MM.1S (cell line): ENCODE data around the gene FAM228B.

Experiments used
- DNase-seq: peaks from one replicate; pipeline ENCODE4 v3.0.0-alpha.2; 2015
- H2AFZ ChIP-seq: fragments of 300-600 bp; sonication (generic); 2 replicates; pipeline ENCODE4 v1.6.0; 2016; ENCODE audit warnings: antibody characterized with exemption, low read length
- H3F3A ChIP-seq: fragments of 300-600 bp; sonication (generic); 2 replicates; pipeline ENCODE4 v1.6.1; 2016; ENCODE audit warnings: mild to moderate bottlenecking, antibody characterized with exemption, low read length, moderate library complexity, mixed read lengths; ENCODE audit not compliant: insufficient read depth
- H3K27ac ChIP-seq: fragments of 300-600 bp; sonication (generic); 2 replicates; pipeline ENCODE4 v1.5.1; 2016; ENCODE audit warnings: mild to moderate bottlenecking, low read length
- H3K27me3 ChIP-seq: fragments of 300-600 bp; sonication (generic); replicated peaks from 2 replicates; pipeline ENCODE4 v1.6.0; 2016; ENCODE audit warnings: low read length; ENCODE audit not compliant: insufficient read depth
- H3K36me3 ChIP-seq: fragments of 300-600 bp; sonication (generic); replicated peaks from 2 replicates; pipeline ENCODE4 v1.6.1; 2016; ENCODE audit warnings: mild to moderate bottlenecking, low read length, mixed read lengths; ENCODE audit not compliant: insufficient read depth
- H3K4me1 ChIP-seq: fragments of 300-600 bp; sonication (generic); 2 replicates; pipeline ENCODE4 v1.6.1; 2016; ENCODE audit warnings: low read length, mixed read lengths
- H3K4me2 ChIP-seq: fragments of 300-600 bp; sonication (generic); 2 replicates; pipeline ENCODE4 v1.6.0; 2016; ENCODE audit warnings: low read depth, low read length
- H3K4me3 ChIP-seq: fragments of 300-600 bp; sonication (generic); 2 replicates; pipeline ENCODE4 v1.5.1; 2016; ENCODE audit warnings: low read length, mixed read lengths
- H3K79me2 ChIP-seq: fragments of 300-600 bp; sonication (generic); 2 replicates; pipeline ENCODE4 v1.6.1; 2016; ENCODE audit warnings: mixed run types, low read length, mixed read lengths
- H3K9ac ChIP-seq: fragments of 300-600 bp; sonication (generic); 2 replicates; pipeline ENCODE4 v1.6.1; 2016; ENCODE audit warnings: low read length, mixed read lengths
- H3K9me2 ChIP-seq: fragments of 300-600 bp; sonication (generic); replicated peaks from 2 replicates; pipeline ENCODE4 v1.6.1; 2016; ENCODE audit warnings: mild to moderate bottlenecking, low read length, mixed read lengths; ENCODE audit not compliant: insufficient read depth
- H3K9me3 ChIP-seq: fragments of 300-600 bp; sonication (generic); replicated peaks from 2 replicates; pipeline ENCODE4 v1.6.1; 2016; ENCODE audit warnings: mild to moderate bottlenecking, low read length, mixed read lengths; ENCODE audit not compliant: insufficient read depth
- H4K20me1 ChIP-seq: fragments of 300-600 bp; sonication (generic); 2 replicates; pipeline ENCODE4 v1.6.1; 2016; ENCODE audit warnings: mild to moderate bottlenecking, low read length, moderate library complexity, mixed read lengths; ENCODE audit not compliant: insufficient read depth
- CTCF ChIP-seq: fragments of 300-600 bp; sonication (generic); IDR thresholded peaks from 2 replicates; pipeline ENCODE4 v1.5.1; 2016; ENCODE audit warnings: antibody characterized with exemption, low read length, mixed read lengths
- EZH2 ChIP-seq: fragments of 300-600 bp; sonication (generic); optimal IDR thresholded peaks from 2 replicates; pipeline ENCODE3; 2017; ENCODE audit warnings: low read depth, mild to moderate bottlenecking, antibody characterized with exemption, low read length, mixed read lengths
- EZH2phosphoT487 ChIP-seq: fragments of 300-600 bp; sonication (generic); IDR thresholded peaks from 2 replicates; pipeline ENCODE4 v1.6.1; 2018; ENCODE audit warnings: antibody characterized with exemption, low read length

FAM228B gene

GRCh38 chr2:24205131-24205530 is 81.9 kb downstream of the FAM228B start:
- H3K9me2 ChIP-seq: no peaks in the 10 kb centered on the region
- no peaks in the 10 kb centered on the region for H3K36me3 ChIP-seq
- no peak overlapping the region for H3K4me3 ChIP-seq
- no peak for DNase-seq
- H3K4me2 ChIP-seq: no peak overlapping the region
- H4K20me1 ChIP-seq: no peaks in the 10 kb centered on the region
- H2AFZ ChIP-seq: no peak overlapping the region
- H3K4me1 ChIP-seq: no peaks in the 10 kb centered on the region
- H3K79me2 ChIP-seq: no peaks in the 10 kb centered on the region
- no peaks in the 10 kb centered on the region for H3F3A ChIP-seq
- no peak overlapping the region for H3K27ac ChIP-seq
- no peaks in the 10 kb centered on the region for H3K9me3 ChIP-seq
- TF ChIP-seq CTCF: no peak
- no peak for TF ChIP-seq EZH2phosphoT487
- no peak for TF ChIP-seq EZH2
- no peaks in the 10 kb centered on the region for H3K27me3 ChIP-seq
- H3K9ac ChIP-seq: no peak overlapping the region

- no peaks in the 10 kb centered on the region for H4K20me1 ChIP-seq
- no peak for TF ChIP-seq EZH2
Observed at GRCh38 chr2:24206242-24206641, 83.0 kb downstream of the FAM228B start.

GRCh38 chr2:24206714-24207113 is 83.4 kb downstream of the FAM228B start:
- Histone ChIP-seq H3K9me2 (no peaks in the 10 kb centered on the region), H3K36me3 (no peaks in the 10 kb centered on the region), H3K27ac (no peak overlapping the region), H3K4me2 (no peak overlapping the region), H3K4me1 (no peaks in the 10 kb centered on the region), H3K27me3 (no peaks in the 10 kb centered on the region), H3K79me2 (no peaks in the 10 kb centered on the region), H2AFZ (no peak overlapping the region), H3K9ac (no peak overlapping the region), H3K4me3 (no peak overlapping the region), H3K9me3 (no peaks in the 10 kb centered on the region), H4K20me1 (no peaks in the 10 kb centered on the region), H3F3A (no peaks in the 10 kb centered on the region)
- no peak for DNase-seq
- no peak for TF ChIP-seq CTCF
- TF ChIP-seq EZH2: no peak
- TF ChIP-seq EZH2phosphoT487: no peak

More at GRCh38 chr2:24206242-24206641, 83.0 kb downstream of the FAM228B start:
- no peaks in the 10 kb centered on the region for H3K4me1 ChIP-seq
- H3K9ac ChIP-seq: no peak overlapping the region
- H3K27me3 ChIP-seq: no peaks in the 10 kb centered on the region
- H3K4me3 ChIP-seq: no peak overlapping the region
- H3F3A ChIP-seq: no peaks in the 10 kb centered on the region
- H2AFZ ChIP-seq: no peak overlapping the region
- no peak overlapping the region for H3K27ac ChIP-seq
- no peaks in the 10 kb centered on the region for H3K9me3 ChIP-seq
- H3K79me2 ChIP-seq: no peaks in the 10 kb centered on the region
- H3K36me3 ChIP-seq: no peaks in the 10 kb centered on the region
- no peak overlapping the region for H3K4me2 ChIP-seq
- no peak for DNase-seq
- no peaks in the 10 kb centered on the region for H3K9me2 ChIP-seq

DNA sequence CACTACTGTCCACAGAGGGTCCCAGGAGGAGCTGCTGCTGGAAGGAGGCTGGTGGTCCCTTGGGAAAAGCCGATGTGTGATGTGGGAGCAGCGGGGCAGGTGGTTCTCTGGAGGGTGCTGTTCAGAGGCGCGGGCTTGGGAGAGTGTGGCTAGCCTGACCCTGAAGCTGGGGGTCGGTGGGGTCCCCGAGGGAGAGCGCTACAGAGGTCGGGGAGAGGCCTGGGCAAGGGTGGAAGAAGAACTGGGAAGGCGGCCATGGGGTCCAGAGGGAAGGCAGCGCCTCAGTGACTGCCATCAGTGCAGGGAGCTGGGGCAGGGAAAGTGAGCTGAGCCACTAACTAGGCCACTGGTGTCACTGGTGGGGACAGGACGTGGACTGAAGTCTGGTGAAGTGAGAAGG is 84.1 kb downstream of the FAM228B start:
- no peaks in the 10 kb centered on the region for H3K36me3 ChIP-seq
- no peaks in the 10 kb centered on the region for H4K20me1 ChIP-seq
- H3K9ac ChIP-seq: no peak overlapping the region
- H3K4me1 ChIP-seq: no peaks in the 10 kb centered on the region
- H3K9me3 ChIP-seq: no peaks in the 10 kb centered on the region
- H3K4me3 ChIP-seq: no peak overlapping the region
- DNase-seq: no peak
- TF ChIP-seq CTCF (no peak), EZH2phosphoT487 (no peak), EZH2 (no peak)
- H3K4me2 ChIP-seq: no peak overlapping the region
- no peak overlapping the region for H3K27ac ChIP-seq
- no peaks in the 10 kb centered on the region for H3F3A ChIP-seq
- H2AFZ ChIP-seq: no peak overlapping the region
- H3K79me2 ChIP-seq: no peaks in the 10 kb centered on the region
- no peaks in the 10 kb centered on the region for H3K27me3 ChIP-seq
- H3K9me2 ChIP-seq: no peaks in the 10 kb centered on the region
